Measurements from ENCODE around the gene EHMT1. TPM values are rescaled to one million over a fixed set of nuclear protein-coding genes. Genes with fewer than 3 reads are reported as not detected.
A peak's percentile ranks its signal among the peaks of the same experiment; 100 is the strongest.

The EHMT1 gene
- polyA plus RNA-seq, 2 of the 4 experiments (the other 2 are of a cell fraction) = 41.3 to 48.0 TPM

- TF ChIP-seq NPAS2 (CRISPR knock-in tag; IDR thresholded peaks at IDR 0.05; ENCODE audit: borderline replicate concordance) = no peak
- no peak for TF ChIP-seq CHD4 (IDR thresholded peaks at IDR 0.05; ENCODE audit: borderline replicate concordance)
- TF ChIP-seq JUN (IDR thresholded peaks at IDR 0.05) = no peak
- TF ChIP-seq FOXS1 (CRISPR knock-in tag; IDR thresholded peaks at IDR 0.05) = no peak
- TF ChIP-seq ZC3H11A (IDR thresholded peaks at IDR 0.05) = no peak
- no peak for TF ChIP-seq KDM5A (IDR thresholded peaks at IDR 0.05)
- no peak for TF ChIP-seq POLR2A (IDR thresholded peaks at IDR 0.05; ENCODE audit: low read length)
- TF ChIP-seq EP300 (IDR thresholded peaks at IDR 0.05) = no peak
Observed at GRCh38 chr9:137588891-137589290, 29.9 kb upstream of the EHMT1 start (continued).

DNA sequence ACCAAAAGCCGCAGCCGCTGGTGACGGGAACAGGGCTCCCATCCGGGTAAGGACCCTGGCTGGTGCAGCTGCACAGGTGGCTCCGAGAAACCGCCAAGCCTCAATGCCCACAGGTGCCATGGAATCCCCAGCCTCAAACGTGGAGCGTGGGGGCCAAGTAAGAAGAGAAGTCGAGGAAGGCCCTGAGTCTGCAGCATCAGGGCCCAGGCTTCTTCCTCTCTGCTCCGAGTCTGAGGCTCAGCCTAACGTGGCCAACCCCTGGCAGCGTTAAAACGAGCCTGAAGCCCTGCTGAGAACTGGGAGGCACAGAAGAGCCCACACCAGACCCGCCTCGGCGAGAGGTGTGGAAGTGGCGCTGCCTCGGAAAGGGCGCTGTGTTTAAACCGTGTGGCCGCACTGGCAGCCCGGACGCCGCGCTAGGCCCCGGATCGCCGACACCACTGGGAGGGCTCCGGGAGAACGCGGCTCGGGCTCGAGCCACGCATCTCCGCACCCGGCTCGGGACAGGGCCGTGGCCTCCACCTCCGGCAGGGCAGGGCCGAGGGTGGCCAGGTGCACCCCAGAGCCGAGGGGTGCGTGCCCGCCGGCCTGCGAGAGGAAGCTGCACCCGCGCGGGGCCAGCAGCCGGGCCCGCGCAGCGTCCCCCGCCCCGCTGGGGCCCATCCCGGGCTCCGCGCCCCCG lies 29.2 kb upstream of the EHMT1 start:
- no peak for DNase-seq (ENCODE audit: low read depth in 1 of 2, low spot score in 1 of 2)
- ChIA-PET CTCF (interaction anchor here (1.5 to 18.5 kb wide), 4 partner anchors 9 to 31 kb away, joined by 3 to 175 read pairs (median 6); partner anchors contain the start of gene DPH7), POLR2A (interaction anchor here (0.8 to 1.0 kb wide), 2 partner anchors 29 to 462 kb away, joined by 3 to 4 read pairs; partner anchors contain the start of gene EHMT1)
- no peak for FAIRE-seq
- peak overlapping the region; percentile 94 to 95 for H3K27ac ChIP-seq
- TF ChIP-seq CHD4 (IDR thresholded peaks at IDR 0.05; ENCODE audit: borderline replicate concordance) (no peak), HOXA7 (CRISPR knock-in tag; IDR thresholded peaks at IDR 0.05) (no peak)
- ATAC-seq = peak in 1 of 2 experiments; percentile 30; a peak in 4 of 6 replicates
- H3K4me1 ChIP-seq = peaks cover 15% of the 10 kb centered on the region; the same call in 1 of the 3 replicates
- H3K4me2 ChIP-seq = peak overlapping the region; percentile 95
- 32% methylated on average over 16 of the region's 58 CpGs for WGBS (ENCODE audit: missing lambda C conversion rate)
- H3K4me3 ChIP-seq = peak overlapping the region; percentile 99
- H3K9me3 ChIP-seq = no peaks in the 10 kb centered on the region

GRCh38 chr9:137590123-137590468 lies 28.7 kb upstream of the EHMT1 start:
- DNase-seq (ENCODE audit: low read depth in 1 of 2, low spot score in 1 of 2) = no peak
- peak in 1 of 2 experiments; percentile 48; a peak in 3 of 6 replicates for ATAC-seq
- POLR2A ChIA-PET = interaction anchor here (1.0 to 1.4 kb wide), 4 partner anchors 9 to 29 kb away, joined by 3 to 11 read pairs (median 7); partner anchors contain the start of genes ARRDC1 and EHMT1
- Histone ChIP-seq H3K27ac (peak overlapping the region; percentile 94 to 95), H3K9me3 (no peaks in the 10 kb centered on the region), H3K4me1 (peaks cover 15% of the 10 kb centered on the region; the same call in 1 of the 3 replicates), H3K4me3 (peak overlapping the region; percentile 99), H3K4me2 (peak overlapping the region; percentile 95)
- FAIRE-seq = no peak
- TF ChIP-seq, protein P1, sequence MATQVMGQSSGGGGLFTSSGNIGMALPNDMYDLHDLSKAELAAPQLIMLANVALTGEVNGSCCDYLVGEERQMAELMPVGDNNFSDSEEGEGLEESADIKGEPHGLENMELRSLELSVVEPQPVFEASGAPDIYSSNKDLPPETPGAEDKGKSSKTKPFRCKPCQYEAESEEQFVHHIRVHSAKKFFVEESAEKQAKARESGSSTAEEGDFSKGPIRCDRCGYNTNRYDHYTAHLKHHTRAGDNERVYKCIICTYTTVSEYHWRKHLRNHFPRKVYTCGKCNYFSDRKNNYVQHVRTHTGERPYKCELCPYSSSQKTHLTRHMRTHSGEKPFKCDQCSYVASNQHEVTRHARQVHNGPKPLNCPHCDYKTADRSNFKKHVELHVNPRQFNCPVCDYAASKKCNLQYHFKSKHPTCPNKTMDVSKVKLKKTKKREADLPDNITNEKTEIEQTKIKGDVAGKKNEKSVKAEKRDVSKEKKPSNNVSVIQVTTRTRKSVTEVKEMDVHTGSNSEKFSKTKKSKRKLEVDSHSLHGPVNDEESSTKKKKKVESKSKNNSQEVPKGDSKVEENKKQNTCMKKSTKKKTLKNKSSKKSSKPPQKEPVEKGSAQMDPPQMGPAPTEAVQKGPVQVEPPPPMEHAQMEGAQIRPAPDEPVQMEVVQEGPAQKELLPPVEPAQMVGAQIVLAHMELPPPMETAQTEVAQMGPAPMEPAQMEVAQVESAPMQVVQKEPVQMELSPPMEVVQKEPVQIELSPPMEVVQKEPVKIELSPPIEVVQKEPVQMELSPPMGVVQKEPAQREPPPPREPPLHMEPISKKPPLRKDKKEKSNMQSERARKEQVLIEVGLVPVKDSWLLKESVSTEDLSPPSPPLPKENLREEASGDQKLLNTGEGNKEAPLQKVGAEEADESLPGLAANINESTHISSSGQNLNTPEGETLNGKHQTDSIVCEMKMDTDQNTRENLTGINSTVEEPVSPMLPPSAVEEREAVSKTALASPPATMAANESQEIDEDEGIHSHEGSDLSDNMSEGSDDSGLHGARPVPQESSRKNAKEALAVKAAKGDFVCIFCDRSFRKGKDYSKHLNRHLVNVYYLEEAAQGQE (IDR thresholded peaks at IDR 0.05) = no peak
- no peak for TF ChIP-seq RAD21 (conservative IDR thresholded peaks at IDR 0.05 in 1 of 2, IDR thresholded peaks at IDR 0.05 in 1 of 2)
- TF ChIP-seq, protein P2, sequence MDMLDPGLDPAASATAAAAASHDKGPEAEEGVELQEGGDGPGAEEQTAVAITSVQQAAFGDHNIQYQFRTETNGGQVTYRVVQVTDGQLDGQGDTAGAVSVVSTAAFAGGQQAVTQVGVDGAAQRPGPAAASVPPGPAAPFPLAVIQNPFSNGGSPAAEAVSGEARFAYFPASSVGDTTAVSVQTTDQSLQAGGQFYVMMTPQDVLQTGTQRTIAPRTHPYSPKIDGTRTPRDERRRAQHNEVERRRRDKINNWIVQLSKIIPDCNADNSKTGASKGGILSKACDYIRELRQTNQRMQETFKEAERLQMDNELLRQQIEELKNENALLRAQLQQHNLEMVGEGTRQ (IDR thresholded peaks at IDR 0.05) = no peak
- no peak for TF ChIP-seq FOXS1 (CRISPR knock-in tag; IDR thresholded peaks at IDR 0.05)
- no peak for TF ChIP-seq RCOR1 (IDR thresholded peaks at IDR 0.05; ENCODE audit: low read depth, low read length)
- TF ChIP-seq CEBPB (IDR thresholded peaks at IDR 0.05) = no peak
- WGBS (ENCODE audit: missing lambda C conversion rate) = no CpG with 5 or more reads among the region's 61 CpGs
- CTCF ChIA-PET = interaction anchor here (18.5 kb wide), 1 partner anchor 9 kb away, joined by 175 read pairs; the partner anchor contains the start of gene DPH7

Measured in A549 (cell line).